GM11168 (cell line): ENCODE measurements around the gene UGT1A4.
"Not testable (repeated sequence)": the region's sequence is repeated elsewhere in the genome, so short reads cannot be mapped to it uniquely, and the experiment has no call there.

ENCODE experiments used
- in situ Hi-C: fragments of 300-500 bp; cut with MboI; formaldehyde crosslinking; loops from one replicate; pipeline ENCODE4 v1.12.0; 2022; ENCODE audit warnings: low sequenced_read_pairs; ENCODE audit not compliant: unreplicated experiment

UGT1A4 gene

DNA sequence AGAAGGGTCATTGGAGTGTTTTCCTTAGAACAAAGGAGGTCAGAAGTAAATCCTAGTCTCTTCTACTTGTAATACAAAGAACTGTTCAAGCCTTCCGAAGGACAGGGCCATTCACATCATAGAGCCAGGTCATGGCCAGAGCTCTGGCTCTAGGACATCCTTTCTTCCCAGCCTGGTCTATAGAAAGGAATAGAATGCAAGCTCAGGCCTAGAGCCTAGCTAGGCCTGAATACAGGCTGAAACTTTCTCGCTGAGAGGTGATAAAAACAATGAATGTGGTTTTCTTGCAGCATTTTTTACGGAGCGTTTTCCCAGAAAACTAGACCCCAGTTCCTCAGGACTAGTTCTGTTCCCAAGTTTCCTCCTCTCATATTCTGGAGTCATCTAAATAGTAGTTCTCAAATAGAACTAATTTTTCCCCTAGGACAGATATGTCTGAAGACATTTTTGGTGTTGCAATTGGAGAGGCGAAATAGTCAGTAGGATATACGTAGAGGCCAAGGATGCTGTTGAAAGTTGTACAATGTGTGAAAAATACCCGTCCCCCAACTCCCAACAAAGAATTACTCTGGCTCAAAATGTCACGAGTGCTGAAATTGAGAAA, 19.0 kb upstream of the UGT1A4 start:
- in situ Hi-C loops = no loop called here

DNA sequence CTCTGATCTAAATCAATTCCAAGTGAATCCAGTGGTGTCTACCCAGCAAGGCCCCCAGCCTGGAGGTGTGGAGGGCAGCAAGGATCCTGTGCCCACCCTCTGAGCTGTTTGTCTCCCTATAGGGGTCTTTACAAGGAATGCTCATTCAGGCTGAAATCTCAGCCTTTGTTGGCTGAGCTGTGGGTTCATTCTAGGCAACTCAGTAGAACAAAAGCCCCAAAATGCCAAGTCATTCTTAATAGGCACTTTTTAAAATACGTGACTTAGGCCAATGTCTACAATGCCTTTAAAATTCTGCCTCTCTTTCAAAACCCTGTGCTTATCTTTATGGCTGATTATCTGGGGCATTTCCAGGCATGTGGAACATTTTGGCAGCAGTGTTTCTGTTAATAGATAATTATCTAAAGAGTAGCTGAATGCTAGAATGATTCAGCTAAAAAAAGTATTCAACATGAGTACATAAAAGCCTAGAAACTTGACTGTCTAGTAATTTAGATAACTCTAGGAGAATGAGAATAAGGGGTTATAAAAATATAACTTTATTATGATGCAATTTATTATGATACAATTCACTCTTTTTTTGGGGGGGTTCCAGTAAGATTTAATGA, 18.4 kb upstream of the UGT1A4 start:
- in situ Hi-C loops = no loop called here

DNA sequence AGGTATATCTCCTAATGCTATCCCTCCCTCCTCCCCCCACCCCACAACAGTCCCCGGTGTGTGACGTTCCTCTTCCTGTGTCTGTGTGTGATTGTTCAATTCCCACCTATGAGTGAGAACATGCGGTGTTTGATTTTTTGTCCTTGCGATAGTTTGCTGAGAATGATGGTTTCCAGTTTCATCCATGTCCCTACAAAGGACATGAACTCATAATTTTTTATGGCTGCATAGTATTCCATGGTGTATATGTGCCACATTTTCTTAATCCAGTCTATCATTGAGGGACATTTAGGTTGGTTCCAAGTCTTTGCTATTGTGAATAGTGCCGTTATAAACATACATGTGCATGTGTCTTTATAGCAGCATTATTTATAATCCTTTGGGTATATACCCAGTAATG, 17.7 kb upstream of the UGT1A4 start:
- in situ Hi-C loops = not testable (repeated sequence)

DNA sequence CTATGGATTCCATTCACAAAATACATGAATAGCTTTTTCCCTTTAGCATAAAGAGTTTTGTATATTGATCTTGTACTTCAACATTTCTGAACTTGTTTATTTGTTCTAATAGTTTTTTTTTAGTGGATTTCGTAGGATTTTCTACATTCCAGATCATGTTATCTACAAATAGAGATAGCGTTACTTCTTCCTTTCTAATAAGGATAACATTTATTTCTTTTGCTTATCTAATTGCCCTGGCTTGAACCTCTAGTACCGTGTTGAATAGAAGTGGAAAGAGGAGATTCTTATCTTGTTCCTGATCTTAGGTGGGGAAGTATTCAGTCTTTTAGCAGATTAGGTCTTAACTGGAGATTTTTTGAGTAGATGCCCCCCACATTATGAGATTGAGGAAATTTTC, 16.3 kb upstream of the UGT1A4 start:
- in situ Hi-C loops = no loop called here

DNA sequence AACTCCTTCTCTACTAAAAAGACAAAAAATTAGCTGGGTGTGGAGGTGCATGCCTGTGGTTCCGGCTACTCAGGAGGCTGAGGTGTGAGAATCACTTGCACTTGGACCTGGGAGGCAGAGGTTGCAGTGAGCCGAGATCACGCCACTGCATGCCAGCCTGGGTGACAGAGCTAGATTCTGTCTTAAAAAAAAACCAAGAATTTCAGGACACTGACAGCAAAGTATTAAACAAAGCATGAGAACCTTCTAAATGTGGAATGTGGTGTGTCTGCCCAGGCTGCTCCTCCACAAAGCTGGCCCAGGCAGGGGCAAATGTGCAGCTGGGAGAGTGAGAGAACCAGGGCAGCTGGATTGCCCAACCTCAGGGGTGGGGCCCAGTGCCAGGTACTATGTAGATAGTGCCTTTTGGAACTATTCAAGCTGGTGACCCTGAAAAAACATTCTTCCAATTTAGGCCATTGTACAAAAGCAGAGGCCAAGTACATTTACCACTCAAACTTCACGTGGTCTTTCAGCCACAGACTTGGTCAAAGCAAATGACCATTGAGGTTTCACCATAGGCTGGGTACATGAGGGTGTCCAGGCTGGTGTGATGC, 12.5 kb upstream of the UGT1A4 start:
- in situ Hi-C loops = no loop called here

DNA sequence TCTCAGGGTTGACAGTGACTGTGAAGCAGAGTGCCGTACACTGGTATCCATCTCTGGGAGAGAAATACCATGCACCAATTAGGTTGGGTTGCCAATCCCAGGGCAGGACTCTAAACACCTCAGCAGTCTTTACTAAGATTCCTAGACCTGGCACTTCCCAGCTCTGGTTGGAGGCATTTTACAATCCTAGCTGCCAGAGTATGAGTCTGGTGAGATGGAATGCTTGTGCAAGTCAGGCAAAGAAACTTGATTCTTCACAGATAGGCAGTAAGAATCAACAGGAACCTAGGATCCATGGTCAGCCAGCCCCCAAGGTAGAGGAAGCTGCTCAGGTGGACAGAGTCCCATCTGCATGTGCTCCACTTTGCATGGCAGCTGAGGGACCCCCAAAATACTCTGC, 11.8 kb upstream of the UGT1A4 start:
- in situ Hi-C loops = no loop called here

DNA sequence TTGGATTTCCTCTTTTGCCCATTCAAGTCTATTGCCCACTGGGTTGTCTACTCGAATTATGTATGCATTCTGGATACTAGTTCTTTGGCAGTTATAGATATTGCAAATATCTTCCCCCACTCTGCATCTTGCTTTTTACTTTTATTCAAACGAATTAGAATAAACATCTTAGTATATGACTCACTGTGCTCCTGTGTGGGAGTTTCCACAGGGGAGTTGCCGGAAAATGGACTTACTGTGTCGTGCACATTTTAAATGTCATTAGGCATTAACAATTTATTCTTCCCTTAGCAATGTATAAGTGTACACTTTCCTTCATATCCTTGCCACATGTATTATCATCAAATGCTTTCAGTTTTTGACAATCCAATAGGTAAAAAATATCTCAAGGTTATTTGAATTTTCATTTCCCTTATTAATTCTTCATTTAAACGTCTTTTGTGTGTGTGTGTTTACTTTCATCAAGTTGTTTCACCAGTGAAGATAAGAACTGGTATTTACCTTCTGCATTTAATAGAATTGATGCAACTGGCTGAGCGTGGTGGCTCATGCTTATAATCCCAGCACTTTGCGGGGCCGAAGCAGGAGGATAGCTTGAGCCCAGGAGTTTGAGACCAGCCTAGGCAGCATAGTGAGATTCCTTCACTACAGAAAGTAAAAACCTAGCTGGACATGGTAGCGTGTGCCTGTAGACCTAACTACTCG, 10.4 kb upstream of the UGT1A4 start:
- in situ Hi-C loops = no loop called here

DNA sequence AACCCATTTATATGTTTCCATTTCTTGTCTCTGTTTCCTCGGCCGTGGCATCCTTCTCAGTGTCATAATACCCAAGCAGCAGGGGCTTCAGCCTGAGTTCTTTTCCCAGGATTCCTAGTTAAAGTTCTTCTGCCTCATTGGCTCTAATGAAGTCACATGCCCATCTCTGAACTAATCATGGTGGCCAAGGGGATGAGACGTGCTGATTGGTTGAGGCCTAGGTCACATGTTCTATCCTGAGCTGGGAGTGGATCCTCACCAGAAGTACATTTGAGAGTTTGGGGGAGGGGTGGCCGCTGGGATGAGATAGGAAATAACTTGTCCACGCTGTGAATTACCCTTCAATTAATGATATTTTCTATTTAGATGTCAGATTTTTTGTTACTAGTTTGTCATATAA, 9.6 kb upstream of the UGT1A4 start:
- in situ Hi-C loops = no loop called here

DNA sequence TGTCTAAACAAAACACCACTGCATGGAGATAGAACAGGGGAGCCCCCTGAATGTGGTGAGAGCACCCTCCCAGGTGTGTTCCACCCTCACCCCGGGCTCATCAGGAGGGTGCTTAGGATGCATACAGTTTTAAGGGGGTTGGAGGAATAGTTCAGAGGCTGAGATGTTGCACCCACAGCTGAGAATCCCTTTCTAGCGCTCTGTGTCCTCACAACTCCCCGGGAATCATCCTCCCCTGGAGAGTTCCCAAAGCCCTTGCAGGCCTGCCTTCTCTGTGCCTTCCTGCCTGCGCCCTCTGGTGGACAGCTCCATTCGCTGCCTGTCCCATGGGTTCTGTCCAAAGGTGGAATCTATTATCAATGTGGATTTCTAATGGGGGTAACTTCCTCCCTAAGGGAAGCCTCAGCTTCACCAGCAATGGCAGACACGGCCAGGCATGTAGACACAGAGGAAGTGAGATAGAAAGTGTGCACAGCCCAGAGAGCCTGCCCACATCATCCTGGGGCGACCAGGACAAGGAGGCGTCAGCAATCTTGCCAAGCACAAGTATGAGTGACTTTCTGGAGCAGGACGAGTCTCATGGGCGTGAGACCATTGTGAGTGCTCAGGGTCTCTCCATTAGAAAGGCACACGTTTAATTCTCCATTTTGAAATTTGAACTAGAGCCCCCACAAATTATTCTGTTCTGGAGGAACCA, 7.1 kb upstream of the UGT1A4 start:
- in situ Hi-C loops = loop anchor here (10.0 kb wide), 1 partner anchor 227 kb away; no protein-coding TSS in a partner anchor

DNA sequence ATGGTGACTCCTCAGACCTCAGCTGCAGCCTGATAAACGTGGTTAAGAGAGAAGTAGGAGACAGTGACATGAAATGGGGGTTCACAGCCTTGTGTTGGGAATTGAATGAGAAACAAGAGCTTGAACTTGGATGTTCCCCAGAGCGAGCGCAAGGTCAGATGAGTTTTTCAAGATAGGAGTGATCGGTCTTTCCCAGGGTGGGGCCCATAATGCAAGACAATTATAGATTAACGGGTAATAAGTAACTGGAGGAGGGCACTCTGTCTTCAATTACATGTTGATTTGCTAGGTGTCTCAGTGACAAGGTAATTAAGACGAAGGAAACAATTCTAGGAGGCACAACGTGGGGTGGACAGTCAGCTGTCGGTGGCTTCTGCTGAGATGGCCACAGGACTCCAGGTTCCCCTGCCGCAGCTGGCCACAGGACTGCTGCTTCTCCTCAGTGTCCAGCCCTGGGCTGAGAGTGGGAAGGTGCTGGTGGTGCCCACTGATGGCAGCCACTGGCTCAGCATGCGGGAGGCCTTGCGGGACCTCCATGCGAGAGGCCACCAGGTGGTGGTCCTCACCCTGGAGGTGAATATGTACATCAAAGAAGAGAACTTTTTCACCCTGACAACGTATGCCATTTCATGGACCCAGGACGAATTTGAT, 5.8 kb upstream of the UGT1A4 start, which contains the start of gene UGT1A5:
UGT1A5 (plus strand) TSS at position 297 of the 651 bp plus-strand sequence; CDS start at position 382, 85 bp downstream.
- in situ Hi-C loops = loop anchor here (10.0 kb wide), 1 partner anchor 228 kb away; no protein-coding TSS in a partner anchor

DNA sequence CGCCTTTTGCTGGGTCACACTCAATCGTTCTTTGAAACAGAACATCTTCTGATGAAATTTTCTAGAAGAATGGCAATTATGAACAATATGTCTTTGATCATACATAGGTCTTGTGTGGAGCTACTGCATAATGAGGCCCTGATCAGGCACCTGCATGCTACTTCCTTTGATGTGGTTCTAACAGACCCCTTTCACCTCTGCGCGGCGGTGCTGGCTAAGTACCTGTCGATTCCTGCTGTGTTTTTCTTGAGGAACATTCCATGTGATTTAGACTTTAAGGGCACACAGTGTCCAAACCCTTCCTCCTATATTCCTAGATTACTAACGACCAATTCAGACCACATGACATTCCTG, 5.3 kb upstream of the UGT1A4 start:
- in situ Hi-C loops = loop anchor here (10.0 kb wide), 1 partner anchor 228 kb away; no protein-coding TSS in a partner anchor

DNA sequence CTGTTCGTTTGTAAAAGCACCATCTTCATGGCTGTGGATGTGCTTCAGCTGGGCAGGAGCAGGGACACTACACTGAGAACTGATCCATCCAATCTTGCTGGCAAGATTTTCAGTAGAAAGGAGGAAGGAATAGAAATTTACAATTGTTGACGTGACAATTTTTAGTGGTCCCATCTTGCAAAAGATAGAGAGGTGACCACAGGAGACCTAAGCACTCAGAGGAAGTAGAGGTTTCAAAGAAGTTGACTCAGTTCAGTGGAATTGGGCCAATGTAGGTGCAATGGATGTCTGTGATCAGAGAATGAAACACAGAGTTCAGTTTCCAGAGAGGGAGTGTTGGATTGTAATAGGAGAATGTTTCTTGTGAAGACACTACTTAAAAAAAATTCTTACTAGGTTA, 4.4 kb upstream of the UGT1A4 start:
- in situ Hi-C loops = loop anchor here (10.0 kb wide), 1 partner anchor 229 kb away; no protein-coding TSS in a partner anchor

DNA sequence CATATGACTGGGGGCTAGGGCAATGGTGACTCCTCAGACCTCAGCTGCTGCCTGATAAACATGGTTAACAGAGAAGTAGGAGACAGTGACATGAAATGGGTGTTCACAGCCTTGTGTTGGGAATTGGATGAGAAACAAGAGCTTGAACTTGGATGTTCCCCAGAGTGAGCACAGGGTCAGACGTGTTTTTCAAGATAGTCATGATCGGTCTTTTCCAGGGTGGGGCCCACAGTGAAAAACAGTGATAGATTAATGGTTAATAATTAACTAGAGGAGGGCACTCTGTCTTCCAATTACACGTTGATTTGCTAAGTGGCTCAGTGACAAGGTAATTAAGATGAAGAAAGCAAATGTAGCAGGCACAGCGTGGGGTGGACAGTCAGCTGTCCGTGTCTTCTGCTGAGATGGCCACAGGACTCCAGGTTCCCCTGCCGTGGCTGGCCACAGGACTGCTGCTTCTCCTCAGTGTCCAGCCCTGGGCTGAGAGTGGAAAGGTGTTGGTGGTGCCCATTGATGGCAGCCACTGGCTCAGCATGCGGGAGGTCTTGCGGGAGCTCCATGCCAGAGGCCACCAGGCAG, 10.3 kb downstream of the UGT1A4 start, which contains the start of gene UGT1A3:
UGT1A3 (plus strand) TSS at position 320 of the 579 bp plus-strand sequence; CDS start at position 405, 85 bp downstream.
- in situ Hi-C loops = no loop called here

DNA sequence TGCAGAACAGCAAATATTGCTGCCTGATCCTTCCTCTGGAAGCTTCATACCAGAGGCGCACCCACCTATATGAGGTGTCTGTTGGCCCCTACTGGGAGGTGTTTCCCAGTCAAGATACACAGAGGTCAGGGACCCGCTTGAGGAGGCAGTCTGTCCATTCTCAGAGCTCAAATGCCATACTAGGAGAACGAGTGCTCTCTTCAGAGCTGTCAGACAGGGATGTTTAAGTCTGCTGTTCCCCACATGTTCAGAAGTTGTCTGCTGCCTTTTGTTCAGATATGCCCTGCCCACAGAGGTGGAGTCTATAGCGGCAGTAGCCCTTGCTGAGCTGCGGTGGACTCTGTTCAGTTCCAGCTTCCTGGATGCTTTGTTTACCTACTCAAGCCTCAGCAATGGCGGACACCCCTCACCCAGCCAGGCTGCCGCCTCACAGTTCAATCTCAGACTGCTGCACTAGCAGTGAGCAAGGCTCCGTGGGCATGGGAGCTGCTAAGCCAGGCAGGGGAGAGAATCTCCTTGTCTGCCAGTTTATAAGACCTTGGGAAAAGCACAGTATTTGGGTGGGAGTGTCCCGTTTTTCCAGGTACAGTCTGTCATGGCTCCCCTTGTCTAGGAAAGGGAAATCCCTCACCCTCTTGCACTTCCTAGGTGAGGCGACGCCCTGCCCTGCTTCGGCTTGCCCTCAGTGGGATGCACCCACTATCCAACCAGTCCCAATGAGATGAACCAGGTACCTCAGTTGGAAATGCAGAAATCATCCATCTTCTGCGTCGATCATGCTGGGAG, 18.5 kb downstream of the UGT1A4 start:
- in situ Hi-C loops = not testable (repeated sequence)

DNA sequence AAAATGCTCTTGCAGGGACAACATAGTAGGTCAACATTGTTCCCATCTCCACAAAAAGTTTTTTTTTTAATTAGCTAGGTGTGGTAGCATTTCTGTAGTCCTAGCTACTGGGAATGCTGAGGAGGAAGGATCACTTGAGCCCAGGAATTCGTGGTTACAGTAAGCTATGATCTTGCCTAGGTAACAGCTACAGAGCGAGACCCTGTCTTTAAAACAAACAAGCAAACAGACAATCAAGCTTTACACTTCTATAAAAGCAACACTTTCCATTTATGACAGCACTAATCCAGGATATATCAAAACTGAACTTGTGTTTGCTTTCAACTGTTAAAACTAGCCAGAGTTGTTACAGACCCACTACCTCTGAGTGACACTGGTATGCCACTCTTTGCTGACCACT, 22.3 kb downstream of the UGT1A4 start:
- in situ Hi-C loops = no loop called here

DNA sequence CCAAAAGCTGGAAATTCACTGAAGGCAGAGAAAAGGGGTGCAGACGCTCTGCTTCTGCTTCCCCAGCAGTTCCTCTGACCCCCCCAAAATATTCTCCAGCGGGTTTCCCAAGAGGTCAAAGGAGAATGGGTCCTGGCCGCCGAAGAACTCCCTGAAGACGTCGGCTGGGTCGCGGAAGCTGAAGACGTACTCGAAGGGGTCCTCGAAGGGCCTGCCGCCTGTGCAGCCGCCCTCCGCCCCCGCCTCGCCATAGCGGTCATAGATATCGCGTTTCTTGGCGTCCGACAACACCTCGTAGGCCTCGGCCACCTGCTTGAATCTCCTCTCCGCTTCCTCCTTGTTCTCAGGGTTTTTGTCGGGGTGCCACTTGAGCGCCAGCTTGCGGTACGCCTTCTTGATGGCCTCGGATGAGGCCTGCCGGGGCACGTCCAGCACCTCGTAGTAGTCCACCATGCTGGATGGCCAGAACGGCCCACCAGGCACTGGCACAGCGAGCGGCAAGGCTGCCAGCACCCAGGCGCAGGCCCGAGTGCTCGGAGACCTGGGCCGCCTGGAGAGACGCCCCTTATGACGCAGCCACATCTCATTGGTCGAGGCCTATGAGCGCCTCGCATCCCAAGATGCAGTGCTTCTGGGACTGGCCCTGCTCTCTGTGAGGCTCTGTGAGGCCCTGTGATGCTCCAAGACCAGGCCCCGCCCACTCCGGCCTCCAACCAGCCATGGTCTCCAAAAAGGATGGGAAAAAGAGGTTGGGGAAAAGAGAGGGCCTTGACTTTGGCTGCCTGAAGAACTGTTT, 25.1 kb downstream of the UGT1A4 start:
- in situ Hi-C loops = no loop called here

DNA sequence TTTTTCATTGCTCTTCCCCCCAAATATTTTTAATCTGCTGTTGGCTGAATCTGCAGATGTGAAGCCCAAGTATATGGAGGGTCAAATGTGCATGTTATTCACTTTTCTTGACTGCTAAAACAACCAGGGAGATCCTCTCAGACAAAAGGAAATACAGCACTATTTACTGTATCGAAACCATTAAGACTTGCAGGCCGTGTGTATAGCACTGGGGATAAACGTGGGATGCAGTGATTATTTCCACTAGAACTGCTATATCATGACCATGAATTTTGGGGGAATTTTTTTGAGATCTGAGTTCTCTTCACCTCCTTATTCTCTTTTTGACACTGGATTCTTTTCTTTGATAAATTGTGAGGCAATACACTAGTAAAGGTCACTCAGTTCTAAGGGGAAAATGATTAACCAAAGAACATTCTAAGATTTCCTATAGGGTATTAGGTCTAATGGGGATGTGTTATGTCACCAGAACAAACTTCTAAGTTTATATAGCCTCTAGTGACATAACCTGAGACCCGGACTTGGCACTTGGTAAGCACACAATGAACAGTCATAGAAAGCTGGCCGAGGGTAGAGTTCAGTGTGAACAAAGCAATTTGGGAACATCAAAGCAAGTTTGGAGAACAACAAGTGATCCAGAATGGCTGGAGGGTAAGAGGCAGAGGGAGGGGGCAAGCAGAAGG, 26.7 kb downstream of the UGT1A4 start:
- in situ Hi-C loops = no loop called here
